HG03378 (cell line): ENCODE results near the gene SLC22A3.
"Not testable (repeated sequence)": the region's sequence is repeated elsewhere in the genome, so short reads cannot be mapped to it uniquely, and the experiment has no call there.

Source experiments
- ATAC-seq: cut with Tn5 transposase; IDR thresholded peaks from one replicate; pipeline ENCODE4 v1.9.1; 2021; ENCODE audit warnings: mild to moderate bottlenecking, moderate library complexity; ENCODE audit not compliant: unreplicated experiment

The SLC22A3 gene

GRCh38 chr6:160477072-160477471 lies 128.9 kb downstream of the SLC22A3 start:
- not testable (repeated sequence) for ATAC-seq

GRCh38 chr6:160477901-160478300 lies 129.7 kb downstream of the SLC22A3 start:
- no peak for ATAC-seq

GRCh38 chr6:160487116-160487515 lies 138.9 kb downstream of the SLC22A3 start:
- ATAC-seq = no peak

GRCh38 chr6:160489091-160489490 lies 140.9 kb downstream of the SLC22A3 start:
- ATAC-seq = no peak

- no peak for ATAC-seq
Measured at GRCh38 chr6:160494576-160494975, 146.4 kb downstream of the SLC22A3 start.

- no peak for ATAC-seq
Measured at GRCh38 chr6:160500639-160501038, 152.5 kb downstream of the SLC22A3 start.
